Coronary artery (tissue), 2 donors: ENCODE results near the gene UBE2L5.

Source experiments
- DNase-seq: peaks from one replicate; pipeline ENCODE4 v3.0.0-alpha.2; 2017; ENCODE audit warnings: low spot score
- H3K27ac ChIP-seq, 2 donors: fragments of 200-600 bp; sonication (generic); one replicate each; pipeline ENCODE4 v1.5.1; 2016 to 2019
- H3K4me3 ChIP-seq: fragments of 200-600 bp; sonication (generic); 2 replicates; pipeline ENCODE4 v1.5.1; 2016; ENCODE audit warnings: mild to moderate bottlenecking, moderate library complexity
- CTCF ChIP-seq: fragments of 200-600 bp; sonication (generic); IDR thresholded peaks from one replicate; pipeline ENCODE4 v1.5.1; 2019; ENCODE audit warnings: antibody characterized with exemption

The UBE2L5 gene

GRCh38 chr13:30463787-30464495 is 41.6 kb downstream of the UBE2L5 start:
- DNase-seq, result peak; percentile 80
- Histone ChIP-seq H3K27ac (peak overlapping the region; percentile 94 to 97), H3K4me3 (peak overlapping the region; percentile 74)
- no peak for TF ChIP-seq CTCF

- H3K4me3 ChIP-seq, result peak overlapping the region; percentile 74
- TF ChIP-seq CTCF, result no peak
- peak overlapping the region; percentile 94 to 97 for H3K27ac ChIP-seq
- peak; percentile 84 for DNase-seq
These were observed 42.4 kb downstream of the UBE2L5 start for GRCh38 chr13:30464496-30465342.

GRCh38 chr13:30465343-30465592 is 43.0 kb downstream of the UBE2L5 start:
- TF ChIP-seq CTCF, result no peak
- Histone ChIP-seq H3K4me3 (peak overlapping the region; percentile 74), H3K27ac (peak overlapping the region; percentile 94 to 97)
- no peak for DNase-seq

- Histone ChIP-seq H3K27ac (peak within 1 kb of the TSS; percentile 94 to 97), H3K4me3 (peak within 1 kb of the TSS; percentile 74)
- peak; percentile 99 for DNase-seq
- TF ChIP-seq CTCF, result no peak
These were observed 43.5 kb downstream of the UBE2L5 start, which contains the start of gene HMGB1 for GRCh38 chr13:30465593-30466357. HMGB1 (minus strand) TSS chr13:30465936; CDS start chr13:30463680, 2,256 bp downstream.

GRCh38 chr13:30466358-30466714 is 44.0 kb downstream of the UBE2L5 start:
- no peak for DNase-seq
- no peak overlapping the region for H3K27ac ChIP-seq
- TF ChIP-seq CTCF, result no peak
- H3K4me3 ChIP-seq, result no peak overlapping the region

- Histone ChIP-seq H3K27ac (no peak overlapping the region), H3K4me3 (no peak overlapping the region)
- no peak for DNase-seq
- TF ChIP-seq CTCF, result no peak
These were observed 44.6 kb downstream of the UBE2L5 start for GRCh38 chr13:30466841-30467252.
